ENCODE results near the gene NEURL1.
"Not testable (repeated sequence)": the region's sequence is repeated elsewhere in the genome, so short reads cannot be mapped to it uniquely, and the experiment has no call there.

The NEURL1 gene

DNA sequence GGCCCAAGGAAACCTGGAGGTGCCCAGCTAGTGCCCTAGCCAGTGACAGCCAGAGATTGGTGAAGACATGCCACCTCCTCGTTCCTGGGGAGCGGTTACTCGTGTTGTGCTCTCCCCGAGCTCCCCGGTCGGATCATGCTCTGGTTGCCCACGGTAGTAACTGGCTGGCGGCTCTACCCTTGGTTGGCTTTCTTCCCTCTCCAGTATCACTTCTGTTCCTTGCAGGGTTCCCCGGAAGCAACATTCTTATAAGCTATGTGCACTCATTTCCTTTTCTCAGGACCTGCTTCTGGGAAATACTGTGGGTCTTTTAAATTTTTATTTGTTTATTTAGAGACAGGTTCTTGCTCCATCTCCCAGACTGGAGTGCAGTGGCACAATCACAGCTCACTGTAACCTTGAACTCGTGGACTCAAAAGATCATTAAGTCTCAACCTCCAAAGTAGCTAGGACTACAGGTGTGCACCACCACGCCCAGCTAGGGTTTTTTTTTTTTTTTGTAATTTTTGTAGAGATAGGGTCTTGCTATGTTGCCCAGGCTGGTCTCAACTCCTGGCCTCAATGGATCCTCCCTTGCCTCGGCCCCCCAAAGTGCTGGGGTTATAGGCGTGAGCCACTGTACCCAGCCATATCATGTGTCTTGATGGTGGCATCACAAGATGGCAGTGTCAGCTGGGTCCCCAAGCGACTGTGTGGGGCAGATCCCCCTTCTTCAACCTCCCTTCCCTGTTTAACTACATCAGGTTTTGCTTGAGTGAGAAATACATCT is 27.9 kb upstream of the NEURL1 start:
- no peak for DNase-seq

DNA sequence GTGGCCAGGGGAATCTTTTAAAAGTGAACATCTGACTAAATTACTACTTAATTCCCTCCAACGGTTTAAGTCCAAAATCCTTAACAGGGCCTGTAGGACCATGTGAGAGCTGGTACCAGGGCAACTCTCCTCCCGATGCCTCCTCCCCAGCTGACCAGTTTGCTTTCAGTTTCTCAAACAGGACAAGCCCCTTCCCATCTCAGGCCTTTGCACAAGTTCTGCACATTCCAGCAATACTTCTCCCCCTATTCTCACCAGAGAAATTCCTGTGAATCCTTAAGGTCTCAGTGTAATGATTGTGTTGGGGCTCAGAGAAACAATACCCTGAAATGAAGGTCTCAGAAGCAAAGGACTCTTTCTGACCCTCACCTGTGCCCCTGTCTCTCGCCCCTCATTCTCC is 26.8 kb upstream of the NEURL1 start:
- DNase-seq = no peak

DNA sequence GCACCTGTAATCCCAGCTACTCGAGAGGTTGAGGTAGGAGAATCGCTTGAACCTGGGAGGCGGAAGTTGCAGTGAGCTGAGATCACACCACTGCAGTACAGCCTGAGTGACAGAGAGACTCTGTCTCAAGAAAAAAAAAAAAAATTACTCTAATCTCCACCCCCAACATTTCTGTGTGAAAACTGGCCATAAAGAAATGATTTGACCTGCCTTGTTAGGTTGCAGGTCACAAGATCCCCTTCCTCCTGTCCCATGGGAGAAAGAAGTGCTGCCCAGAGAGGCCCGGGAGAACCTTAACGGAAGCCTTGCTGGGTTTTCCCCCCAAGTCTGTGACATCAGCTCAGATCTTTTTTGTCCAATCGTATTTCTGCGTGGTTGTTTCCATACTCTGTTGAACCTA is 26.1 kb upstream of the NEURL1 start:
- no peak for DNase-seq

DNA sequence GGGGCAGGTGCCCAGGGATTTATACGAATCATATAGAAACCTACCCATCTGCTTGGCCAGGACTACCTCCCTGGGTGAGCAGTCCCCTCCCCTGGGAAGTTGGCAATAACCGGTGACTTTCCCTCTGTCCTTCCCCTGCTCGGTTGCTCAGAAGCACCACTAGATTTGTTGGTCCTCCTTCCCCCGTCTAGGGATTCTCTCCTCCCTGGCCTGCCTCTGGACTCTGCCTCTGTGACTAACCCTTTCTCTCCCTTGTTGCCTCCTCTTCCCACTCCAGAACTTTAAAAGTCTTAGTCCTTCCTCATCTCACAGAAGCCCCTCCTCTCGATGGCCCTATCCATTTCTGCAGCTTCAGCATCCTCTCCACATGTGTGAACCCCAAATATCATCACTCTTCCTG is 24.3 kb upstream of the NEURL1 start:
- DNase-seq = no peak

DNA sequence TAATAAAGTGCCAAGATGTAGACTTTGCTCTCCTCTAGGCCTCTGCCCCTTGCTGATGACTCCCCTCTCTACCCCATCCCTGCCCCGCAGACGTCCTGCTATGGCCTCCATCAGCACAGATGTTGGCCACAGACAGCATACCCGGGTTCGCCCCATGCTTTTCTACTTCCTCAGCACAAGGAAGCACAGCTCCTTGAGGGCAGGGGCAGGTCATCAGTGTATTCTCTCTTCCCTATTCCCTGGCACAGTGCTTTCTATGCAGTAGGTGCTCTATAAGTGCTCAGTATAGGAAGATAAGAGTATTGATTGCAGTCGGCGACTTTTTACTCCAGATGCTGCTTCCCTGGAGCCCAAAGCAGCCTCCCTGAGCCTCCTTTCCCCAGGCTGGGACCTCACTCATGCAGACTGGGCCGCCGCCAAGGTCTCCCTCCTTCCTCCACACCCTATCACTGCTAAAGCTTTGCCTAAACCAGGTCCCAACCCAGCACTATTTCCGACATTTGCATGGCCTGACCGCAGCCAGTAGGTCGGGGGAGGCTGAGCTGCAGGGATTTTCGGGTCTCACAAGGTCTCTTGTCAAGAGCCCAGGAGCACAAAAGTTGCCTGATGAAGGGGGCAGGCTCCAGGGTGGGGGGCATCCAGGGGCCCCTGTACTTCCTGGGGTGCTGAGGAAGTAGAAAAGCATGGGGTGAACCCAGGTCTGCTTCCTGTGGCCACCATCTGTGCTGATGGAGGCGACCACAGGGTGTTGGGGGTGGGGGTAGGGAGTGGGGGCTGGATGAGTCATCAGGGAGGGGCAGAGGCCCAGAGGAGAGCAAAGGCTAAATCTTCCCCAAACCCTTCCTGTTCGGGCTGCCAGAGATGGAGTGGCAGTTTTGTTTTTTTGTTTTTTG is 22.5 kb upstream of the NEURL1 start:
- DNase-seq = no peak

DNA sequence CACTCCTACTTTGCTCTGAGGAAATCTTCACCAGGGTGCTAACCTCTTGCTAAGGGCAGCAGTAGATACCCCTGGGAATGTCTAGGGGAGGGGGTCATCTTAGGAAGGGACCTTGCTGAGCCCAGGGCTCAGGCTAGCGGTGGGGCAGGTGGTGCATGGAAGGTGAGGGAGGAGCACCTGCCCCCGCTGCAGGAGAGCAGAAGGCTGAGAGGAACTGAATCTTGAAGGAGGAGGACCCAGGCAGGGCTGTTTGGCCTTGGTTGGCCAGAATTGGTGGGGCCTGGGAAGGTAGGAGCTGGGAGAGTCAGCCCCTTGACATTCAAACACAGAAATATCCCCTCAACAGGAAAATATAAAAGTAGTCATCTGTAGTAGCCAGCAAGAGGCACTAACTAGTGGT is 21.5 kb upstream of the NEURL1 start:
- no peak for DNase-seq

DNA sequence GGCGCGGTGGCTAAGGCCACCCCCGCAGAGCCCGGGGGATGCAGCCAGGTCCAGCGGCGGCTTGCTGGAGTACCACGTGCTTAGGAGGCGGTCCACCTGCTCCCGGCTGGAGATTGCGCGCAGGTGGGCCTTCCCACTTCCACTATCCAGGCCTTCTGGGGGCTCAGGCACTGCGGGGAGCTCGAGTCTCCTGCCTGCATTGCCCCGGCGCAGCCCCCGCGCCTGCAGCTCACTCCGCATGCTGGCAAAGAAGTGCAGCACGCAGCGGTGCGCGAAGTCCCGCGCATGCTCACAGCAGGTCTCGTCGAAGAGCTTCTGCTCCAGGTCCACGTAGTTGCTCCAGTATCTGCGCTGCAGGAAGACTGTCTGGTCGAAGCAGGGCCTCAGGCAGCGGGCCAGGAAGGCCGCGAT is 20.2 kb upstream of the NEURL1 start:
- no peak for DNase-seq

DNA sequence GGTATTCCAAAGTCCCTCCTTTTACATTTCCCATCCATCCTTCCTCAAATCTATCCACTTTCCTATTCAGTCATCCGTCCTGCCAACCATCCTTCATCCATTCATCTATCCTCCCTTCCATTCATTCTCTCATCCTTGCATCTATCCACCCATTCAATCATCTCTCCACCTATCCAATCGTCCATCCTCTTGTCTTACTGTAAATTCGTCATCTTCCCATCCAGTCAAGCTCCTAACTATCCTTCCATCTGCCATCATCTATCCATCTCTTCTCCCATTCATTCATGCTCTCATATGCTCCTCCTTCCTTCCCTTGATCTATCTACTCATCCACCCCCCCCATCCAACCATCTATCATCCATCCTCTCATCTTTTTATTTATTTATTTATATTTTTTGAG is 19.4 kb upstream of the NEURL1 start:
- no peak for DNase-seq

DNA sequence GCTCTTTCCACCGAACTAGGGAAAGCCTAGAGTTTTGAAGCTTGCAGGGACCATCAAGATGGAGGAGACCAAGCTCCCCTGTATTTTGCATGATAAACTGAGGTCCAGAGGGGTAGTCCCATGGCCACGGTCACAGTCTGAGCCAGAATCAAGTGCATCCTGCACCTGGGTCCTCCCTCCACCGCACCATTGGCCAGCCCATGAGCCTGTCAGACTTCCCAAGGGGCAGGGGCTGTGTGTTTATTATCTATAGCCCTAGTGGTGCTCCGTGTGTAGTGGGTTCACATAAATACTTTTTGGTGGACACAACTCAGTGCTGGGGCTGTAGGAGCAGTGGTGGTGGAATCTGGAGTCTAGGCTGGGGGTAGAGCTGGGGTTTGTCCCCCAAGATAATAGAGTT is 18.1 kb upstream of the NEURL1 start:
- no peak for DNase-seq

DNA sequence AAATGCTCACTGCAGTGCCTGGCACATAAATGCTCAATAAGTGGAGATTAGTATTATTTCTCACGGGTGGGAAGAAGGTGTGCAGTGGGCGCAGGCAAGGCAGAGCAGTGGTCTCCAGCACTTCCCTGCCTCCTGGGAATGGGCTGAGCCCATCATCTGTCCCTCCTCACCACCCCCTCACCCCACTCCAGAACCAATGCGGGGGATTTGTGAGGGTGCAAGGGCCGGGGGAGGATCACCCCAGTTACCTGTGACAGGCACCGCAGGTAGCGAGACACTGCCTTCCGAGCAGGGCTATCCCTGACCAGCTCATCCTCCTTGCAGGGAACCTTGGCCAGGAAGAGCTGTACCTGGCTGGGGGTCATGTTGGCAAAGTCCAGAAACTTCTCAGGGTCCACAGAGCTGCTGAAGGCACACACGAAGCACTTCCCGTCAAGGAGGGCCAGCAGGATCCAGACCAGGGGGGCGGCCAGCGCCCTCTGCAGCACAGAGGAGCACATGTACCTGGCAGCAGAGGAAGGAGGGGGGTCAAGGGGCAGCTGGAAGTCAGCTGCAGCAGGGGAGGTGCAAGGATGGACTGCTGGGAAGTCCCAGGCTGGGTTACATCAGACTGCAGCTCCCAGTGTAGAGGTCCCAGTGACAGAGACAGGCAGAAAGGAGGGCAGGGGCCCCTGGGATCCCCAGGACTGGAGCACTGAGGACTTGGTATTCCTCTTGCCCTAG is 17.3 kb upstream of the NEURL1 start:
- DNase-seq = no peak

DNA sequence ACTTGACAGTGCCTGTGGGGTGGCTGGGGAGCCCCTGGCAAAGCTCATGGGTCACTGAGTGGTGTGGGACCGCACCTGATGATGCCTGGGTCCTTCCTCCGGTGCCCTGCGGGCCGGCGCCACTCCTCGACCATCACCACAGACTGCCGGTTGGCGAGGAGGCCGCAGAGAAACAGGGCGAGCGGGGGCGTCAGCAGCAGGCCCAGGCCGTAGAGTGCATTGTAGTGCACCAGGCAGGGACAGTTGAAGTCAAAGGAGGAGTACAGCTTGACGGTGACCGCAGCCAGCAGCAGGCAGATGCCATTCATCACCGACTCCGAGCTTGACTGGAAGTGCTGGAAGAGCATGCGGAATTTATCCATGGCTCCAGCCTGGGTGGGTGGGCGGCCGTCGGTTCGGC is 14.8 kb upstream of the NEURL1 start:
- DNase-seq = no peak

DNA sequence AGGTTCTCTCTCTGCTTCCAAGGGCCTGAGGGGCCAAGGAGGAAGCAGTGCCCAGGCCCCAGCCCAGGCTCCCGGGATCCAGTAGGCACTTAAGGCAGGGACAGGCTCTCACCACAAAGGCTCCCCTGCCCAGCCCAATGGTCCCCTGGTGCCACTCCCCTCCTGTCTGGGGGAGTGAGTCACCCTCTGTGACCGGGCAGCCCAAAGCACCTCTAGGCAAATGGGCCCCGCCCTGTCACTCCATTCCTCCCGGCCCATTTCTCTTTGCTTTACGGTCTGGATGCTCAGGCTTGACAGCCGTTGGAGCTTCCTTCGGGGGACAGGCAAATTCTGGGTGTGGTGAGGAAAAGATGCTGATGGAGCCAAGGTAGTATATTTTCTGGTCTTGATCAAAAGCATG is 14.4 kb upstream of the NEURL1 start, which contains the start of gene CALHM3:
TSS of gene CALHM3 (minus strand) at position 106 of the 400 bp plus-strand sequence. CDS start 208 bp downstream, outside the sequence.
- no peak for DNase-seq

DNA sequence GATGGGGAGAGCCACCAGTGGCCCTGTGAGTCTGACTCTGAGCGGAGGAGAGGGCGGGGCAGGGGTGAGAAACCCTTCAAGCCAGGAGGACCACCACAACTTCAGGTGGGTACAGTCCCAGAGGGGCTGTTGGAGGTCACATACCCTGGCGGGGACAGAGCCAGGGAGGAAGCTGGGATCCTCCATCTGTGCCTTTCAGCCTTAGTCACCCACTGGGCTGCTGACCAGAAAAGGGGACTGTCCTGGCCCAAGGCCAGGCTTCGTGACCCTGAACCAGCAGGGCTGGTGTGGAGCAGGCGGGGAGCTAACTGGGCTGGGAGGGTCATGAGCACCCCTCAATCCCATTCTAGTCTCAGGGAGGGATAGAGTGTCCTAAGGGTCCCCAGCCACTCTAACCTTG is 13.0 kb upstream of the NEURL1 start:
- DNase-seq = no peak

DNA sequence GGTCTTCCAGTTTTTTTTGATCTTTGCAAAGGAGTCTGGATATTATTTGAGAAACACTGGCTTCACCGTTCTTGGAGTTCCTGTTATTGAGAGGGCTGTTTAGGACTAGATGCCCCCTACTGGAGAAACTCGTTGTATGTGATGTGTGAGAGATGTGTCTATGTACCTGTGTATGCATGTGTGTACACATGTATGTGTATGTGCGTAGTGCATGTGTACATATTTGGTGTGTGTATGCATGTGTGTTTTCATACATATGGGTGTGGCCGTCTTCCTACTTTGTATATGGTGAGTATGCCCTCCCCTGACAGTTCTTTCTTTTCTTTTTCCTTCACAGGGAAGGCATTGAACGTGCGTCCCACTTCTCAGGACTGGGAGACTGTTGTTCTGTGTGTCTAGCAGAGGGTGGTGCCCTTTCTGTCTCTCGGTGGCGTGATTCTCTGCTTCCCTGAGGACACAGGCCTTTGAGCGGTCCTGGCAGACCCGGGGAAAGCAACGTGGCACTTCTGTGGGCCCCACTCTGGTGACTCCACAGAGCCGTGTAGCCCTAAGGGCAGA is 11.5 kb upstream of the NEURL1 start:
- DNase-seq = no peak

DNA sequence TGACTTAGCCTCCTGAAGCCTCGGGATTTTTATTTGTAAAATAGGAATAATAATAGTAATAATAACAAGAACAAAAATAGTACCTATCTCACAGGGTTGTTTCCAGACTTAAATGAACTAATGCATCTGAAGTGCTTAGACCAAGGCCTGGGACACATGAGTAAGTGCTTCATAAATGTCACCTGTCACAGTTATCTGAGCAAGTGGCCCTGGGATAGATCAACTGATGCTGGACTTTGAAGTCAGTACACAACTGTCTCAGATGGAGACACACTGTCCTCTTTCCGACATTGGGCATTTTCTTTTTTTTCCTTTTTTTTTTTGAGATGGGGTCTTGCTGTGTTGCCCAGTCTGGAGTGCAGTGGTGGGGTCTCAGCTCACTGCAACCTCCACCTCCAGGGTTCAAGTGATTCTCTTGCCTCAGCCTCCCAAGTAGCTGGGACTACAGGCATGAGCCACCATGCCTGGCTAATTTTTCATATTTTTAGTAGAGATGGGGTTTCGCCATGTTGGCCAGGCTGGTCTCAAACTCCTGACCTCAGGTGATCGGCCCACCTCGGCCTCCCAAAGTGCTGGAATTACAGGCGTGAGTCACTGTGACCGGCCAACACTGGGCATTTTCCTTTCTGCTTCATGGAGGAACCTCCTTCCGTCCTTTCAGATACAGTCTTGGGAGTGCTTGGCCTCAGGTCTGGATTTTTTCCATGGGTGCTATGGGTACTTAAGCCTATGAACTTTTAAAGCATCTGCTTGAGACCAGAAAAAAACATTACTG is 6.7 kb upstream of the NEURL1 start:
- DNase-seq = not testable (repeated sequence)

DNA sequence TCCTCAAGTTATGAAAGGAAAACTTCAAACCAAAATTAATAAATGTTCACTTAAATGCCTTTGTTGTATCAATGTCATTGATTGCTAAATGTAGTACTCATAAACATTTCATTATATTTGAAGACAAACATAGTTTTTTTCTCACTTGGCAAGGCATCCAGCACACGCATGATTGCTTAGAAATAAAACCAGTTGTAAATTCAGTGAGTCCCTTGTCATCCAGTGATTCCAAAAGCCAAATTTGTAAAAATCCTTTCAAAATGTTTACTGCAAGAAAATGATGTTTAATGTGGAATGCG is 6.1 kb upstream of the NEURL1 start:
- no peak for DNase-seq

DNA sequence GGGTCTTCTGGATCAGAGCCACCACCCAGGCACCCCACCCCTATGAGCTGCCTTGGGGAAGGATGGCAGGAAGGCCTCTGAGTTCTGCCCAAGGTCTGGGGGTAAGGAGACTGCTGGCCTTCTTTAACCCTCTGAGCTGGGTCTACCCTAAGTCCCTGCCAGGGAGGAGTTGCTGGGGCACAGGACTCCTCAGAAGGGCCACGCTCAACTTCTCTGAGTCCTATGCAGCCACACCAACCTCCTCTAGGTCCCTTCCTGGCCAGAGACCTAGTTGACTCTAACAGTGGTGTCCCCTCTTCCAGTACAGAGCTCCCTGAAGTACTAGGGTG is 2.6 kb upstream of the NEURL1 start:
- DNase-seq = no peak

DNA sequence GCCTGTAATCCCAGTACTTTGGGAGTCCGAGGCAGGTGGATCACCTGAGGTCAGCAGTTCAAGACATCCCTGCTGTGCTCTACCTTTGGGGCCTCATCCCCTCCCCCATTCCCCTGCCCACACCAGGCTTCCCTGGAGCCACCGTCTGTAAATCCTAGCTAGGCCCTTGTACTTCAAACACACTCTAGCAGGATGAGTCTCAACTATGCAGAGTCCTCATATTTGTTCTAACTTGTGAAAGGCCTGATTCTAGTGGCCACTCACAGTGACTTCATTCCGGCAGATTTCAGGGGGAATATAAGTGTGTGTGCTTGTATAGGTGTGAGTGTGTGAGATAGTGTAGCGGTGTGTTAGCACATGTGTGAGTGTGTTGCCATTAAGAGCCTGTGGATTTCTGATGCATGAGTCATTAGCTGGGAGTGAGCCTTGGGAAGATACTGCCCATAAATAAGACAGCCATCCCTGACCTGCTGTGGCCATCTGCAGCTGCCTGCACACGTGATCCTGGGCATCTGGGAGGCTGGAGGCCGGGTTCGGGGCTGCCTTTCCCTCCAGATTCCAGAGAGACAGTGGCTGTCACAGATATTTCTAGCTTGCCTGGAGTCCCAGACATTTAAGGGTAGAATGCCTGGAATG is 1.7 kb upstream of the NEURL1 start:
- no peak for DNase-seq

DNA sequence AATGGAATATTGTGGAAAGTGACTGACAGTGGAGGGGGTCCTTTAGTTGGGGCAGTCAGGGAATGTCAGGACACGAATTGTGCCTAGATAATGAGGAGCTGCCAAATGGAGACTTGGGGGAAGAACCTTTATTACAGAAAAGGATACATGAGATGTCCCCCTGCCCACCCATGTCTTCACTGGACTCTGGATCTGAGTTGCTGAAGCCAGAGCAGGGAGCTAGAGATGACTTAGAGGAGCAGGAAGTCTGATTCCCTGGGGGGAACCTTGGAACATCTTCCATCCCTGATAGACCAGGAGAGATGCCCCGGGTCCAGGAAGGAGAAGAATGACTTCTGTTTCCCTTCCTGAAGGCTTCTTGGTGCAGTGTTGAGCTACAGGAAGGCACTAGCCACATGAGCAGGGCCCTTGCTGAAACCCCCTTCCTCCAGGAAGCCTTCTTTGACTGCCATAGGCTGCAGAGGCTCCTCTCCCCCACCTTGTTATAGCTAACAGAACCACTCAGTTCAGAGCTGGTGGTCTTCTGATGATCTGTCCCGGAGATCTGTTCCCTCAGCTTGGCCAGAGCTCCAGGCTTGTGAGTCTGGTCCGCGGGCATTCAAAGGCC is 747 bp upstream of the NEURL1 start:
- no peak for DNase-seq

DNA sequence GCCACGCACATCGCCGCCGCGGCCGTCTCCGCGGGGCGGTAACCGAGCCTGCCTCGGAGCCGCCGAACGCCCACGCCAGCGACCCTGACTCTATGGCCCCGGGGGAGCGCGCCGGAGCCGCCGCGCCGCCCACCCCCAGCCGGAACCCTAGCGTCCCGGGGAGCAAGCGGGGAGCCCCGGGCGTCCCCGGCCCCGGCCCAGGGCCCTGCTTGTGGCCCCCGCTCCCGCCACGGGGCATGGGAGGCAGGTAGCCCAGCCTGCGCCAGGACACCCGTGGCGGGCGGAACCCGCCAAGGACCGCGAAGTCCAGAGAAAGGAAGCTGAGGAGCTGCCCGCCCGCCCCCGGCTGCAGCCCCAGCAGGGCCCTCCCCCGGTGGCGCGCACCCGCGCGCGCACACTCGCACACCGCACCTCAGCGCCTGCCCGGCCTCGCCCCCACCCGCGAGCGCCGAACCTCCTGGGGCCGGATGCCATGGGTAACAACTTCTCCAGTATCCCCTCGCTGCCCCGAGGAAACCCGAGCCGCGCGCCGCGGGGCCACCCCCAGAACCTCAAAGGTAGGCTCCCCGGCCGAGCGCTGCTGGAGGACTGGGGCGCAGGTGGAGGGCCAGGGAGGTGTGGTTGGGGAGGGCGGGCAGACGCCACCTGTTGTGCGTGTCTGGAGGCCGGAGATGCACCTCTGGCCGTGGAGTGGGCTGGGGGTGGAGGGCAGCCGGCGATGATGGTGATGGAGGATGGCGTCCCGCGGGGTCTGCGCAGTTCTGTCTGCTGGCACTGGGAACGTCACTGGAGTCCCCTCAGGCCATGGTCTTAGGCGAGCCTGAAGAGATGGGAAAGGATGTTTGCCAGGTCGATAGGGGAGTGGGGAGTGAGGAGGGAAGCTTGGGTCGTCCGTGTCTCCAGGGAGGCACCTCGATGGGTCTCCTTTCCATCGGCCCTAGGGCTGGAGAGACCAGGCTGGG is 692 bp downstream of the NEURL1 start:
- DNase-seq = no peak

DNA sequence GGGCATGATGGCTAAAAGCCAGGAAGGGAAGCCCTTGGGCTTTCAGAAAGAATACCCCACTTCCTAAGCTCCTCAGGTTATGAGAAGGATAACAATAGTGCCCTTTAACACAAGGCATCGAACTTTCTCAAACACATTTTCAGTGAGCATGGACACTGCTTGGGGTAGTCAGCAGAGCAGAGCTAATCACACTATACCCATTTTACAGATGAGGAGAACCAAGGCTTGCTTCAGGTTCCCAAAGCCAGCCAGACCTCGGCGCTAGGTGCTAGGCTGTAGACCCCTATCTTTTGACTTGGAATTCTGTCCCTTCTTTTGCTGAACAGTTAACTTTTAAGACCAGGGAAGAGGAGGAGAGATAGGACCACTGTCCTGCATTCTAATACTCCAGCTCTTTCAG is 1.8 kb downstream of the NEURL1 start:
- DNase-seq = no peak

Measured in NCI-H2029 (cell line).